Measurements from ENCODE around the gene UBASH3B.

Gene UBASH3B

GRCh38 chr11:122758339-122758738 lies 102.8 kb downstream of the UBASH3B start:
- no peak overlapping the region for H3K9ac ChIP-seq (ENCODE audit: insufficient read length)

GRCh38 chr11:122758974-122759373 lies 103.5 kb downstream of the UBASH3B start:
- H3K9me3 ChIP-seq (ENCODE audit: low read depth, low read length), result no peaks in the 10 kb centered on the region
- DNase-seq (ENCODE audit: low read depth, low spot score), result no peak
- H3K4me3 ChIP-seq, result no peak overlapping the region

More at GRCh38 chr11:122758339-122758738, 102.8 kb downstream of the UBASH3B start:
- Histone ChIP-seq H3K4me3 (no peak overlapping the region), H3K27ac (no peak overlapping the region), H3K36me3 (ENCODE audit: insufficient read depth, low read length) (no peaks in the 10 kb centered on the region), H3K9me3 (ENCODE audit: low read depth, low read length) (no peaks in the 10 kb centered on the region)
- no peak for TF ChIP-seq FOXP2 (optimal IDR thresholded peaks at IDR 0.05; ENCODE audit: control extremely low read depth, extremely low read length, insufficient read depth)
- TF ChIP-seq EZH2 (IDR thresholded peaks at IDR 0.05), result no peak
- TF ChIP-seq POLR2AphosphoS5 (IDR thresholded peaks at IDR 0.05; ENCODE audit: borderline replicate concordance, low read depth, low read length), result no peak
- no peak for DNase-seq (ENCODE audit: low read depth, low spot score)

DNA sequence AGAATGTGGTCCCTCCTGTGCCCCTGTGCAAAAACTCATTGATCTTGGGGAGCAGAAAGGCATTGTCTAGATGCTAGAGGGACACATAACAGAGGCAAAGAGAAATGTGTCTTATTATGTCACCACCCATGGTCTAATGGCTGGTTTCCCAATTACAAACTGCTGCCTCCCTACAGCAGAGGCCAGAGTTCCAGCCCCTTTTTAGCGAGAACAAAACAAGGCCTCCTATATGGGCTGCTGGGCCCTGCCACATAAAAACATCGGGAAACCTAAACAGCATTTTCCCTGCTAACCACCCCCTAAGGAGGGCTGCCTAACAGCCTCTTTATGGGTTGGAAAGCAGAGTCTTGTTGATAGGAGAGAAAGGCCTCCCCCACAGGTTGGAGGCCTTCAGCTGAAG lies 107.6 kb downstream of the UBASH3B start:
- Histone ChIP-seq H3K27ac (no peak overlapping the region), H3K36me3 (ENCODE audit: insufficient read depth, low read length) (no peaks in the 10 kb centered on the region), H3K9ac (ENCODE audit: insufficient read length) (no peak overlapping the region), H3K9me3 (ENCODE audit: low read depth, low read length) (no peaks in the 10 kb centered on the region), H3K4me3 (no peak overlapping the region)
- DNase-seq (ENCODE audit: low read depth, low spot score), result no peak
- TF ChIP-seq FOXP2 (optimal IDR thresholded peaks at IDR 0.05; ENCODE audit: control extremely low read depth, extremely low read length, insufficient read depth) (no peak), EZH2 (IDR thresholded peaks at IDR 0.05) (no peak), POLR2AphosphoS5 (IDR thresholded peaks at IDR 0.05; ENCODE audit: borderline replicate concordance, low read depth, low read length) (no peak)

More at GRCh38 chr11:122758974-122759373, 103.5 kb downstream of the UBASH3B start:
- H3K9ac ChIP-seq (ENCODE audit: insufficient read length), result no peak overlapping the region
- no peaks in the 10 kb centered on the region for H3K36me3 ChIP-seq (ENCODE audit: insufficient read depth, low read length)
- TF ChIP-seq EZH2 (IDR thresholded peaks at IDR 0.05) (no peak), FOXP2 (optimal IDR thresholded peaks at IDR 0.05; ENCODE audit: control extremely low read depth, extremely low read length, insufficient read depth) (no peak), POLR2AphosphoS5 (IDR thresholded peaks at IDR 0.05; ENCODE audit: borderline replicate concordance, low read depth, low read length) (no peak)
- no peak overlapping the region for H3K27ac ChIP-seq

GRCh38 chr11:122764371-122765090 lies 109.0 kb downstream of the UBASH3B start:
- TF ChIP-seq FOXP2 (optimal IDR thresholded peaks at IDR 0.05; ENCODE audit: control extremely low read depth, extremely low read length, insufficient read depth) (no peak), EZH2 (IDR thresholded peaks at IDR 0.05) (no peak), POLR2AphosphoS5 (IDR thresholded peaks at IDR 0.05; ENCODE audit: borderline replicate concordance, low read depth, low read length) (no peak)
- Histone ChIP-seq H3K36me3 (ENCODE audit: insufficient read depth, low read length) (no peaks in the 10 kb centered on the region), H3K4me3 (no peak overlapping the region), H3K9ac (ENCODE audit: insufficient read length) (no peak overlapping the region), H3K9me3 (ENCODE audit: low read depth, low read length) (no peaks in the 10 kb centered on the region), H3K27ac (no peak overlapping the region)
- no peak for DNase-seq (ENCODE audit: low read depth, low spot score)

GRCh38 chr11:122765487-122766131 lies 110.1 kb downstream of the UBASH3B start:
- H3K36me3 ChIP-seq (ENCODE audit: insufficient read depth, low read length), result no peaks in the 10 kb centered on the region
- H3K9me3 ChIP-seq (ENCODE audit: low read depth, low read length), result no peaks in the 10 kb centered on the region
- DNase-seq (ENCODE audit: low read depth, low spot score), result no peak
- no peak overlapping the region for H3K9ac ChIP-seq (ENCODE audit: insufficient read length)
- no peak for TF ChIP-seq FOXP2 (optimal IDR thresholded peaks at IDR 0.05; ENCODE audit: control extremely low read depth, extremely low read length, insufficient read depth)
- H3K4me3 ChIP-seq, result no peak overlapping the region
- no peak overlapping the region for H3K27ac ChIP-seq

- TF ChIP-seq FOXP2 (optimal IDR thresholded peaks at IDR 0.05; ENCODE audit: control extremely low read depth, extremely low read length, insufficient read depth) (no peak), EZH2 (IDR thresholded peaks at IDR 0.05) (no peak), POLR2AphosphoS5 (IDR thresholded peaks at IDR 0.05; ENCODE audit: borderline replicate concordance, low read depth, low read length) (no peak)
- no peak overlapping the region for H3K9ac ChIP-seq (ENCODE audit: insufficient read length)
Observed at GRCh38 chr11:122769126-122769780, 113.7 kb downstream of the UBASH3B start.

GRCh38 chr11:122772945-122773344 lies 117.4 kb downstream of the UBASH3B start:
- H3K9me3 ChIP-seq (ENCODE audit: low read depth, low read length), result no peaks in the 10 kb centered on the region
- H3K9ac ChIP-seq (ENCODE audit: insufficient read length), result no peak overlapping the region
- no peak overlapping the region for H3K4me3 ChIP-seq
- H3K36me3 ChIP-seq (ENCODE audit: insufficient read depth, low read length), result no peaks in the 10 kb centered on the region
- no peak for TF ChIP-seq POLR2AphosphoS5 (IDR thresholded peaks at IDR 0.05; ENCODE audit: borderline replicate concordance, low read depth, low read length)
- no peak for TF ChIP-seq EZH2 (IDR thresholded peaks at IDR 0.05)
- TF ChIP-seq FOXP2 (optimal IDR thresholded peaks at IDR 0.05; ENCODE audit: control extremely low read depth, extremely low read length, insufficient read depth), result no peak
- H3K27ac ChIP-seq, result no peak overlapping the region
- DNase-seq (ENCODE audit: low read depth, low spot score), result no peak

More at GRCh38 chr11:122769126-122769780, 113.7 kb downstream of the UBASH3B start:
- no peak for DNase-seq (ENCODE audit: low read depth, low spot score)
- Histone ChIP-seq H3K27ac (no peak overlapping the region), H3K36me3 (ENCODE audit: insufficient read depth, low read length) (no peaks in the 10 kb centered on the region), H3K4me3 (no peak overlapping the region), H3K9me3 (ENCODE audit: low read depth, low read length) (no peaks in the 10 kb centered on the region)

DNA sequence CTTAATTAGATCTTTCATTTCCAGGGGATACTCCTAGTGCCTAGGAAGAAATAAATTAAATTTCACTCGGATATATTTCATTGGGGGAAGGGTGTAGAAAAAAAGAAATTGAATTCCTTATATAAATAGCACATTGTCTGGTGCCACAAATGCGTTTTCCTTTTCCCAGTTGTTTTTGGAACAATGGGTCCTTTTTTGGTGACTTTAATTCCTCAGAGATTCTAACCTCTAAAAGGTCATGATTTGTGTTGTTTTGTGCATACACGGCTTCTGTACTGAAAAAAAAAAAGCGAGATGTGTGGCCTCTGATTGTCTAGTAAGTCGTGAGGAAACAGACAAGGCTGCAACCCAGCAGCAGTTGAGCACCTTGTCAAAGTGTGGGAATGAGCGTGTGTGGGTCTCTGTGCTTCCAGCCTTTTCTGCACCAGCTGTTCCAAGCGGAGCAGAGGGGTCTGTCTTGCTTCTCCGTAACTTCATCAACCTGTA lies 118.3 kb downstream of the UBASH3B start:
- Histone ChIP-seq H3K4me3 (no peak overlapping the region), H3K9ac (ENCODE audit: insufficient read length) (no peak overlapping the region), H3K27ac (no peak overlapping the region), H3K9me3 (ENCODE audit: low read depth, low read length) (no peaks in the 10 kb centered on the region), H3K36me3 (ENCODE audit: insufficient read depth, low read length) (no peaks in the 10 kb centered on the region)
- no peak for DNase-seq (ENCODE audit: low read depth, low spot score)
- TF ChIP-seq EZH2 (IDR thresholded peaks at IDR 0.05), result no peak
- no peak for TF ChIP-seq POLR2AphosphoS5 (IDR thresholded peaks at IDR 0.05; ENCODE audit: borderline replicate concordance, low read depth, low read length)
- no peak for TF ChIP-seq FOXP2 (optimal IDR thresholded peaks at IDR 0.05; ENCODE audit: control extremely low read depth, extremely low read length, insufficient read depth)
